Activated B cell treated with CpG ODN at 0.5 μM for 24 hours (primary cell): Measurements from ENCODE around the gene MCM10. TPM values are rescaled to one million over a fixed set of nuclear protein-coding genes. Genes with fewer than 3 reads are reported as not detected.

Experiments
- ATAC-seq: fragments of 200-7000 bp; cut with Tn5 transposase; one replicate; pipeline ENCODE4 v1.10.0; 2021; ENCODE audit warnings: low read depth, mild to moderate bottlenecking, moderate library complexity
- CTCF ChIA-PET: fragments of 350-600 bp; sonication (Branson Sonifier 250); formaldehyde crosslinking; loops from one replicate; lab custom pipeline; 2021; ENCODE audit warnings: antibody characterized with exemption; lab: Charles Lee
- POLR2A ChIA-PET: fragments of 350-600 bp; sonication (Branson Sonifier 250); formaldehyde crosslinking; loops from one replicate; lab custom pipeline; 2021; ENCODE audit warnings: antibody characterized with exemption; lab: Charles Lee
- DNase-seq: peaks from one replicate; pipeline ENCODE4 v3.0.0; 2022
- H3K27ac Mint-ChIP-seq: one replicate; pipeline ENCODE4 v1.8.0; 2020; ENCODE audit warnings: mixed read lengths
- H3K27me3 Mint-ChIP-seq: one replicate; pipeline ENCODE4 v1.8.0; 2021; ENCODE audit warnings: mixed read lengths
- H3K36me3 Mint-ChIP-seq: one replicate; pipeline ENCODE4 v1.8.0; 2021; ENCODE audit warnings: low read depth, mixed read lengths
- H3K4me1 Mint-ChIP-seq: one replicate; pipeline ENCODE4 v1.8.0; 2021; ENCODE audit warnings: mixed read lengths
- H3K4me3 Mint-ChIP-seq: one replicate; pipeline ENCODE4 v1.8.0; 2020; ENCODE audit warnings: mild to moderate bottlenecking, mixed read lengths
- H3K9me3 Mint-ChIP-seq: one replicate; pipeline ENCODE4 v1.8.0; 2020; ENCODE audit warnings: mixed read lengths
- CTCF ChIP-seq: fragments of 200-600 bp; IDR thresholded peaks from one replicate; pipeline ENCODE4 v1.8.0; 2022; ENCODE audit warnings: antibody characterized with exemption, mild to moderate bottlenecking
- intact Hi-C: fragments of 100-400 bp; cut with micrococcal nuclease; formaldehyde crosslinking; loops from one replicate; pipeline ENCODE4 v1.15.1; 2024
- total RNA-seq: library from RNA; stranded (reverse); gene quantifications from 2 replicates; pipeline ENCODE4 v1.2.3, GENCODE V29; 2022

MCM10 gene
- total RNA-seq: 3.7 and 4.6 TPM in 2 replicates

GRCh38 chr10:13160934-13161856 is at the start of gene MCM10:
TSS of gene MCM10 (plus strand) at chr10:13161558. CDS start at chr10:13164203, 2,645 bp downstream.
- ATAC-seq (peak; percentile 100), DNase-seq (peak; percentile 88)
- Mint-ChIP-seq H3K27ac (peak within 1 kb of the TSS; percentile 43), H3K36me3 (no peaks in the 10 kb centered on the region), H3K4me1 (peaks cover 14% of the 10 kb centered on the region), H3K9me3 (peaks cover 2% of the 10 kb centered on the region), H3K4me3 (peak within 1 kb of the TSS; percentile 89), H3K27me3 (no peaks in the 10 kb centered on the region)
- ChIA-PET POLR2A (interaction anchor here (0.6 to 3.2 kb wide), 3 partner anchors 88 to 141 kb away, joined by 6 to 15 read pairs (median 9); partner anchors contain the start of gene PHYH), CTCF (interaction anchor here (0.9 to 4.6 kb wide), 4 partner anchors 10 to 192 kb away, joined by 3 to 32 read pairs (median 10); no protein-coding TSS in a partner anchor)
- TF ChIP-seq CTCF: peak; percentile 77
- intact Hi-C loops: loop anchor here (1.0 to 2.0 kb wide), 8 partner anchors 62 to 616 kb away; partner anchors contain the start of genes PRPF18 and SEPHS1

- POLR2A ChIA-PET: no interaction called here
- Mint-ChIP-seq H3K4me3 (no peak overlapping the region), H3K27ac (no peak overlapping the region)
These were observed 47.8 kb upstream of the MCM10 start for GRCh38 chr10:13113544-13113943.

GRCh38 chr10:13115832-13116803 is 45.2 kb upstream of the MCM10 start:
- no peaks in the 10 kb centered on the region for H3K27me3 Mint-ChIP-seq
- CTCF ChIA-PET: no interaction called here
- TF ChIP-seq CTCF: no peak
- no peak for DNase-seq
- no peak overlapping the region for H3K27ac Mint-ChIP-seq
- ATAC-seq: no peak
- peaks cover 72% of the 10 kb centered on the region for H3K36me3 Mint-ChIP-seq
- H3K4me1 Mint-ChIP-seq: peaks cover 20% of the 10 kb centered on the region
- H3K9me3 Mint-ChIP-seq: no peaks in the 10 kb centered on the region
- no peak overlapping the region for H3K4me3 Mint-ChIP-seq
- POLR2A ChIA-PET: no interaction called here
- intact Hi-C loops: no loop called here

More at GRCh38 chr10:13113544-13113943, 47.8 kb upstream of the MCM10 start:
- Mint-ChIP-seq H3K4me1 (peaks cover 19% of the 10 kb centered on the region), H3K27me3 (no peaks in the 10 kb centered on the region), H3K9me3 (no peaks in the 10 kb centered on the region), H3K36me3 (peaks cover 68% of the 10 kb centered on the region)
- CTCF ChIA-PET: no interaction called here
- intact Hi-C loops: no loop called here
- no peak for DNase-seq
- no peak for TF ChIP-seq CTCF
- ATAC-seq: no peak

- intact Hi-C loops: loop anchor here (2.0 kb wide), 1 partner anchor 17 kb away; the partner anchor contains the start of gene OPTN
- DNase-seq: no peak
- CTCF ChIA-PET: interaction anchor here (1.4 kb wide), 2 partner anchors 18 to 185 kb away, joined by 4 read pairs; partner anchors contain the start of gene OPTN
- H3K4me1 Mint-ChIP-seq: peaks cover 20% of the 10 kb centered on the region
- peaks cover 78% of the 10 kb centered on the region for H3K36me3 Mint-ChIP-seq
- POLR2A ChIA-PET: interaction anchor here (0.5 to 1.4 kb wide), 6 partner anchors 10 to 1771 kb away, joined by 3 to 9 read pairs (median 4); no protein-coding TSS in a partner anchor
- ATAC-seq: peak; percentile 40
- peak overlapping the region; percentile 55 for H3K4me3 Mint-ChIP-seq
- H3K27me3 Mint-ChIP-seq: no peaks in the 10 kb centered on the region
- no peak for TF ChIP-seq CTCF
- H3K27ac Mint-ChIP-seq: peak overlapping the region; percentile 46
- H3K9me3 Mint-ChIP-seq: no peaks in the 10 kb centered on the region
These were observed 43.2 kb upstream of the MCM10 start for GRCh38 chr10:13117841-13118783.
